ENCODE measurements around the gene HS2ST1. TPM values are rescaled to one million over a fixed set of nuclear protein-coding genes. Genes with fewer than 3 reads are reported as not detected.

HS2ST1 gene
- polyA plus RNA-seq, 3 donors = 2.6 to 6.0 (median 4.2) TPM

DNA sequence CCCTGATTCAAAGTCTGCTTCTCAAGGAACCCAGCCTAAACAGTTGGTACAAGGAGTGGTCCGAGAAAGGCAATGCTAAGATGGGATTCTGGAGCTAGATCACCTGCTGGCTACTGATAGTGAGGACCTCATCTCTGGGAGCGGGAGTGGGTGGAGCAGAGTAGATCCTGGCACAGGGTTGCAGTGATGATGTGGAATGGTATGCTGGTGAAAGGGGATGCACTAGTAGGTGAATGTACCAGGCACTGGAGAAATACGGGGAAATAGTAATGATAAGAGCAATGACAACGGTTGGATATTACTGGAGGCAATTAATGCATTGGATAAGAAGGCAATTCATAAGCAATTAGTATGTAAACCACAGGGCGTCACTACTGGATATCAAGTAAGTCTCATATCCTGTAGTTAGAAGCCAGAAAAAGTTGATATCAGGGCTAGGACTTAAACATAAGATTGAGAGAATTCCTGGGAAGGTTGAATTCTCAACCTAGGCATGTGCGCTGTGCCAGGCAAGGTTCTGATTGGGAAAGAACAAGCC, 245.0 kb downstream of the HS2ST1 start:
- H3K9me3 Mint-ChIP-seq = peaks cover 0 to 2% (median 0%) of the 10 kb centered on the region in 7 donors
- H4K20me1 ChIP-seq (ENCODE audit: insufficient read depth, low read length) = no peaks in the 10 kb centered on the region
- H3K4me1 Mint-ChIP-seq = no peaks in the 10 kb centered on the region
- H3K4me3 Mint-ChIP-seq = no peak overlapping the region
- TF ChIP-seq, protein P1, sequence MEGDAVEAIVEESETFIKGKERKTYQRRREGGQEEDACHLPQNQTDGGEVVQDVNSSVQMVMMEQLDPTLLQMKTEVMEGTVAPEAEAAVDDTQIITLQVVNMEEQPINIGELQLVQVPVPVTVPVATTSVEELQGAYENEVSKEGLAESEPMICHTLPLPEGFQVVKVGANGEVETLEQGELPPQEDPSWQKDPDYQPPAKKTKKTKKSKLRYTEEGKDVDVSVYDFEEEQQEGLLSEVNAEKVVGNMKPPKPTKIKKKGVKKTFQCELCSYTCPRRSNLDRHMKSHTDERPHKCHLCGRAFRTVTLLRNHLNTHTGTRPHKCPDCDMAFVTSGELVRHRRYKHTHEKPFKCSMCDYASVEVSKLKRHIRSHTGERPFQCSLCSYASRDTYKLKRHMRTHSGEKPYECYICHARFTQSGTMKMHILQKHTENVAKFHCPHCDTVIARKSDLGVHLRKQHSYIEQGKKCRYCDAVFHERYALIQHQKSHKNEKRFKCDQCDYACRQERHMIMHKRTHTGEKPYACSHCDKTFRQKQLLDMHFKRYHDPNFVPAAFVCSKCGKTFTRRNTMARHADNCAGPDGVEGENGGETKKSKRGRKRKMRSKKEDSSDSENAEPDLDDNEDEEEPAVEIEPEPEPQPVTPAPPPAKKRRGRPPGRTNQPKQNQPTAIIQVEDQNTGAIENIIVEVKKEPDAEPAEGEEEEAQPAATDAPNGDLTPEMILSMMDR (IDR thresholded peaks at IDR 0.05) = no peak
- H3K4me2 ChIP-seq (replicated peaks; ENCODE audit: extremely low read depth, low read length, poor library complexity, severe bottlenecking) = no peak overlapping the region
- intact Hi-C loops (cut with micrococcal nuclease) = no loop called here
- H3K79me2 ChIP-seq (ENCODE audit: insufficient read depth, low read length) = no peaks in the 10 kb centered on the region
- 96% methylated on average over 5 of the region's 6 CpGs for whole genome bisulfite sequencing (ENCODE audit: insufficient coverage)
- H3K9me3 ChIP-seq (replicated peaks in 1 of 2; ENCODE audit: control insufficient read depth in 1 of 2, insufficient read depth in 1 of 2, low read length in 2 of 2) = no peaks in the 10 kb centered on the region
- no peak overlapping the region for H3K4me3 ChIP-seq (replicated peaks in 1 of 3; ENCODE audit: low read depth in 2 of 3, low read length in 3 of 3)
- no peaks in the 10 kb centered on the region for H3K36me3 Mint-ChIP-seq
- no peak overlapping the region for H3K9ac ChIP-seq (ENCODE audit: insufficient read depth, low read length, poor library complexity, severe bottlenecking)
- peaks cover 0 to 2% (median 1%) of the 10 kb centered on the region in 3 donors for H3K27me3 Mint-ChIP-seq (ENCODE audit: low read depth in 3 of 3)
- DNase-seq = no peak
- no peak overlapping the region for H2AFZ ChIP-seq (ENCODE audit: insufficient read depth, low read depth, low read length, poor library complexity, severe bottlenecking)
- H3K4me1 ChIP-seq (ENCODE audit: control insufficient read depth in 1 of 2, insufficient read depth in 2 of 2, low read length in 2 of 2) = peaks cover 0 to 3% of the 10 kb centered on the region in 2 donors
- H3K36me3 ChIP-seq (replicated peaks in 1 of 2; ENCODE audit: control insufficient read depth in 1 of 2, insufficient read depth in 2 of 2, low read length in 2 of 2) = no peaks in the 10 kb centered on the region
- H3K27ac Mint-ChIP-seq = no peak overlapping the region
- no peaks in the 10 kb centered on the region for H3K27me3 ChIP-seq (ENCODE audit: control insufficient read depth in 2 of 2, insufficient read depth in 2 of 2, low read length in 2 of 2)
- no peak overlapping the region for H3K27ac ChIP-seq (ENCODE audit: low read depth in 1 of 2, low read length in 2 of 2)

Other genes starting within 250 kb of the HS2ST1 start
- gene SH3GLB1, start 210.1 kb upstream of the HS2ST1 start, polyA plus RNA-seq = 10 to 100 TPM; 21.9 to 92.3 (median 75.8) TPM
- gene SELENOF, start 509 bp upstream of the HS2ST1 start, polyA plus RNA-seq = 100 to 1,000 TPM; 111 to 357 (median 339) TPM

Measured in CD14-positive monocyte (primary cell).